GM21390 (cell line): Measurements from ENCODE around the gene NAA20.
"Not testable (repeated sequence)": the region's sequence is repeated elsewhere in the genome, so short reads cannot be mapped to it uniquely, and the experiment has no call there.

Experiments used
- ATAC-seq: cut with Tn5 transposase; IDR thresholded peaks from one replicate; pipeline ENCODE4 v1.9.1; 2021; ENCODE audit not compliant: unreplicated experiment

The NAA20 gene

DNA sequence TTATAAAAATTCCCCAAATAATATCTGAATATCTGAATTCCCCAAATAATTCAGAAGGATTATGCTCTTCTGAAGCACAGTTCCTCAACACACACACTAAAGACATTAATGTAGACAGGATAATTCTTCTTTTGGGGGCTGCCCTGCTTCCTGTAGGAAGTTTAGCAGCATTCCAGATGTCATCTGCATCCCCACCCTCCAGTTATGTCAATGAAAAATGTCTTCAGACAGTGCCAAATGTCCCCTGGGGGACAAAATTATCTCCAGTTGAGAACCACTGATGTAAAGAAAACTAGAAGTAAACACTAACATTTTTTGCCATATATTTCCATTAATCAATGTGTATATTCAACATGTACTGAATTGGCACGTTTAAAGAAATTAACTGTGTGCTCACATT is 25.9 kb upstream of the NAA20 start:
- no peak for ATAC-seq

- no peak for ATAC-seq
Observed at GRCh38 chr20:19991854-19992253, 25.3 kb upstream of the NAA20 start.

DNA sequence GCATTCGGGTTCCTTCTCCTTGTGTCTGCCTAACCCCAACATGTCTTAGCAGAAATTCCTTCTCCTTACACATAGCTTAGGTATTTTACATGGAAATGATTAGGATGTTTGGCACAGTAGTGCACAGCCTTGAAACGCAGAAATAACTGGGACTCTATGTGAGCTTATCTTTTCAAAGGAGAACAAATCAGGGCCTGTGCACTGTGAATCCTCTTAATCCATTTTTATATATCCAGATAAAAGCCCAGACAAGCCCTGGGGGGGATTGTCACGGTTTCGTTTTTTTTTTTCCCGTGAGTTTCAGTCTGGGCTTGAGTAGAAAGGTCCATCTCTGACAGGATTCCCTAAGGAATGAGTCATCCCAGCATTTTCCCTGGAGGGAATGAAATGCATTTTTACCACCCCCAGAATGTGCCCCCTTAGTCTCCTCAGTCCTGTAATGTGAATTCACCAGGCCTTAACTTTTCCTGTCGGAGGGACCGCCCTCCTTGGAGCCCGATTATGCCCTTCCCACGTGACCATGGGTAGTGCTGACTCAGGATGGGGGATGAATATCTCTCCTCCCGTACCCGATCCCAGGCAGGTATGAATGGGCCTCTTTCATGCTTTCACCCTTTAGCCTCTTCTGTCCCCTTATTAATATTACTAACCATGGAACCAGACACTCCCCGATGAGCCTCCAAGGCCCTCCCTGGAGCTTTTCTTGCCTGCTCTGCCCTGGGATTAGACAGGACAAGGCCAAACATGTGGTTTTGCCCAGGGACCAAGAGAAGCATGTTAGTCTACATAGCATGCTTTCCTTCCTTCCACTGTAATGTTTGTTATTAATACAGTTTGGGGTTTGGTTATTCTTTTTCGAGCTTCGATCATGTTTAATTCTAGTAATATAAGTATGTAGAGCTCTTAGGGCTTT is 23.9 kb upstream of the NAA20 start:
- no peak for ATAC-seq

DNA sequence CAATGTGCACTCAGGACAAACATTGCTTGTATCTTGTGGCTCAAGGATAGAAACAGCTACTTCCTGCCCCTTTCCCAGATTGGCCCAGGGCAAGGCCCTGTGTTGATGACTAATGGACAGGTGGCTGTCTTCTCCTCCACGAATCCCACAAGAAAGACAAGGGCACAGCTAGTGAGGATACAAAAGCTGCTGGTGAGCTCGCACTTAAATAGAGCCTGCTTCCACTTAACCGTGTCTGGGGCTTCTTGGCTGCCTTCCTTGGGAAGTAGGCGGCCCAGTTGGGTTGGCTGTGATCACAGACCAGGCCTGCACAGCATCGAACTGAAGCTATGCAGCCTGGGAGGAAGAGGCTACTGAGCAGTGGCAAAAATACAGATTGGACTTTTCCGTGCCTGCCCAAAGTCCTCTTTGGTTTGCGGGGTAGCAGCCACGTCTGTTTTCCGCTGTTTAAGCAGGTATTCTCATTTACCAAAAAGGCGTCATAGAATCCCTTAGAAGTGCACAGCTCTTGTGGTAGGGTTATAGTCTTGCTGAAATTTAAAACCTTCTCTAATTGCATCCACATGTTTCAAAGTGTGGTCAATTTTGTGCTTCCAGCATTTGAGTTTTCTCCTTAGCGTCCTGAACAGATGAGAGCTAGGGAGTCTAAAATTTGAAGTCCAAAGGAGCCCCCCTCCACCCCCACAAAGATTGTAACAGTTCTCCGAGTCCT is 23.0 kb upstream of the NAA20 start:
- ATAC-seq: no peak

DNA sequence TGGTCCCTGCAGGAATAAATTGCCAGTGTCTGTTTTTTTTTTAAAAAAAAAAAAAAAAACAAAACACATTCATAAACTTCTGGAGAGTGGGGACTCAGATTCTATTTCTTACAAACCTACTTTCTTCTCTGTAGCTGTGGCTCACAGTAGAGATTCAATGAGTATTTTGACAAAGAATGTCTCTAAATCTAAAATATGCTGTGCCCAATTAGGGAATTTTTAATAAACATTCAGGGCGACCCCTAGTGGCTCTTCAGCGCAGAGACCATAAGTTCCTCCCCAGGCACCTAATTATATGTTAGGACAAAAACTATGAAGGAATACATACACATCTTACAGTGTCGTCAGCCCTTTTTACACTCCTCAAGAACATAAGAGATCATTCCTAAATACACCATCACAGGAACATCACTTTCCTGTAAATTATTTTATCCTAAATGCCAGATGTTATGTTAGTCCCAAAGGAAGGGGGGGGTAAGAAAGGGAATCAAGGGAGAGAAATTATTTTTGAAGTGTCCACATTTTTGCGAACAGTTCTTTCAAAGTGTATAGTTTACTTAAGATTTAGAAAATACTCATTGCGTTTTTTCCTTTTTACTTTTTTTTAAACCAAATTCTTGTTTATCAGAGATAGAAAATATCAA is 21.8 kb upstream of the NAA20 start:
- no peak for ATAC-seq

DNA sequence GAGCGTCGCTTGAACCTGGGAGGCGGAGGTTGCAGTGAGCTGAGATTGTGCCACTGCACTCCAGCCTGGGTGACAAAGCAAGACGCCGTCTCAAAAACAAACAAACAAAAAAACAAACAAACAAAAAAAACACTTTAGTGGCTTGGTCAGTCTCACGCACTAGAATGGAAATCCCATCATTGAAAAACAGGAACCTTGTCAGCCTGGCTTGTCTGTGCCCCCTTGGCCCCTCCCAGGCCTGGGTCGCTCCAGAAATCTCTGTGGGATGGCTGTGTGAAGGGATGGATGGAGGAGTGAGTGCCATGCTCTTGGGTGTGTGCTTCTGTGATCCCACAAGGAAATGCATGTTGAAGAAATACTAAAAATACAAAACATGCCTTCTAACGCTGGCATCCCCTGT is 20.9 kb upstream of the NAA20 start:
- ATAC-seq: no peak

DNA sequence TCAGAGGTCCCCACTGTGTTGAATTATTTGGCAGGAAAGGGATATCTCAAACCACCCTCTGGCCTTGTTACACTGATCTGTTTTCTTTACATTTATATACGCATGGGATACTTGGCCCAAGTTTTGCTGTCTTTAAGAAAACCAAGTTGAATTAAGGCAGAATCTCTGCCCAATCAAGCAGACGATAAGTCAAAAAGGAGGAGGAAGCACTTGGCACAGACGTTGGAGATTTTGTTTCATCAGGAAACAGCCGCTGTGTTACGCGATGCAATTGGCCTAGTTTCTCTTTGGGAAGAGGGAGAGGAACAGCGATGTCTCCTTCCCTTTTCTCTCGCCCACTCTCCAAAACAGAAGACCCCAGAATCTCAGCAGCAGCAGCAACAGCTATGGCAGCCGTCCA is 20.2 kb upstream of the NAA20 start:
- ATAC-seq: no peak

GRCh38 chr20:19998990-19999705 is 18.0 kb upstream of the NAA20 start:
- no peak for ATAC-seq

- ATAC-seq: no peak
Observed at GRCh38 chr20:20000211-20000968, 16.8 kb upstream of the NAA20 start.

GRCh38 chr20:20002101-20002998 is 14.8 kb upstream of the NAA20 start:
- ATAC-seq: no peak

DNA sequence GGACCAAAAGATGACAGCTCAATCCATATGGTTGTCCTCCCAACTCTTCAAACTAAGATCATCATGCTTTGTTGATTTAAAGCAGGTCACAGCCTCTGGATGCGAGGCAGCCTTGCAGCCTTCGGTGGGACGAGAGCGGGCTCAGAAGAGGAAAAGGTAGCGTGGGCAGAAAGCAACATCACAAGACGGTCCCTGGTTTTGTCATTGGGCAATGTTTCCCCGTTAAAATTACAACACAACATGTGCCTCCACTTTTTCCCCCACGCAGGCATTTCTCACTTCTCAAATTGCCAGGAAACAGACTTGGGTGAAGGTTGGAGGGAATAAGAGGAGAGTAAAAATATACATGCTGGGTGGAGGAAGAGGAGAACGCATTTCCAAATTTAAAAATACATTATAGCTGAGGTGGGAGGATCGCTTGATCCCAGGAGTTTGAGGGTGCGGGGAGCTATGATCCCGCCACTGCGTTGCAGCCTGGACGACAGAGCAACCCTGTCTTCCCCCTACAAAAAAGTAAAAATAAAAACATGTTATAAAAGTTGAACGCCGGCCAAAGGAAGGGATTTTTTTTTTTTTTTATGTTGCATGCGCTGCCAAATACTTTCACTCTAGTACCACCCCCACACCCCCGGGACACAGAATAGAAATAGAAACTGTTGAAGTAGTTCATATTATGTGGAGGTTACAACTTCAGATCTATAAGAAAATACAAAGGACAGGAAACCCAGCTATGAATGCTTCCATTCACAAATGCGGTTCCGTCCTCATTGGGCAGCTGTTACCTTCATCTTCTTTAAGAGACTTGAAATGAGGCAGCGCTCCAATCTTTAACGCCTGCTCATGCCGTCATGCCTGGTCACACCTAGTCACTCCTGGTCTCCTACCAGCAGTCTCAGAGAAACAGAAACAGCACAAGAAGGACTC is 13.9 kb upstream of the NAA20 start:
- no peak for ATAC-seq

GRCh38 chr20:20003955-20004322 is 13.2 kb upstream of the NAA20 start:
- not testable (repeated sequence) for ATAC-seq

DNA sequence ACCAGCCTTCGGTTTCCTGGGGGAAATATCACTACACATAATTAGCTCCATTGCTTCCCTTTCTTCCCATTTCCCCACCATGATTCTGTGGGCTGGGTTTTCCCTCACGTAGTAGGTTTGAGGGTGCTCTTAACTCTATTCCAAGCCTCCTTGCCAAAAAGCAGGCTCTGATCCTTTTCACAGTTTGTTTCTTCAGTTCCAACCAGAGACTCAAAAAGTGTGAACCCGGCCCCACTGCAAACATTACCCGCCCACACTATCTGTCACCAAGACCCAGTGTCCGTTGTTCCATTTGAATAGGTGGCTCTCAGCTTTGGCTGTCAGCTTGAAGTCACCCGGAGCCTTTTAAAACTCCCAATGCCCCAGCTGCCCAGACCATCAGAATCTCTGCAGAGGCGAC is 11.8 kb upstream of the NAA20 start:
- ATAC-seq: no peak

GRCh38 chr20:20009784-20010253 is 7.3 kb upstream of the NAA20 start:
- ATAC-seq: no peak

DNA sequence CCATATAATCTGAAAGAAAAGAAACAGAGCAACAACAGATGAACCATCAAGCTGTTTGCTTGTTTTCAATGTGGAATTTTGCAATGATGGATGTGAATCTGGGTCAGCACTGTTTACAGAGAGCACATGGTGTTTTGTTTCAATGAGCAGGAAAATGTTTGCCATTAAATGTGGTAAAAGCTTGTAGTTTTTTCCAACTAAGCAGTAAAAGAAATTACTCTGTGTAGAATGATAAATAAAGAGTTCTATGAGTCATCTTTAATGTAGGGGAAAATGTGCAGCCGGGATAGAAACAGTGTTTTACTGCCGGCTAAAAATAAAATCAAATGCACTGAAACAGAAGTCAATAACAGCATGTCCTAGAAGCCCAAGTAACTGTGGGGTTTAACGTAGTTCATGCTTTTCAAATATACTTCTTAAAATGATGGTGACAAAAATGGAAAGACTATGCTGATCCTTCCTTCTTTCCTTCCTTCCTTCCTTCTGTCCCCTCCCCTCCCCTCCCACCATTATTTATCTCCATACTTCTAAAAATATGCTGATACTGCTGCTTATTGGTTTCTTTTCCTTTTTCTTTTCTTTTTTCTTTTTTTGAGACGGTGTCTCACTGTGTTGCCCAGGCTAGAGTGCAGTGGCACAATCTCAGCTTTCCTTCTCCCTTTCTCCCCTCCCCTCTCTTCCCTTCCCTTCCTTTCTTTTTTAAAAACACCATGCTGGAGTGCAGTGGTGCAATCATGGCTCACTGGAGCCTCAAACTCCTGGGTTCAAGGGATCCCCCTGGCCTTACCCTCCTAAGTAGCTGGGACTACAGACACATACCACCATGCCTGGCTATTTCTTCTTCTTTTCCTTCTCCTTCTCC is 6.3 kb upstream of the NAA20 start:
- ATAC-seq: no peak

DNA sequence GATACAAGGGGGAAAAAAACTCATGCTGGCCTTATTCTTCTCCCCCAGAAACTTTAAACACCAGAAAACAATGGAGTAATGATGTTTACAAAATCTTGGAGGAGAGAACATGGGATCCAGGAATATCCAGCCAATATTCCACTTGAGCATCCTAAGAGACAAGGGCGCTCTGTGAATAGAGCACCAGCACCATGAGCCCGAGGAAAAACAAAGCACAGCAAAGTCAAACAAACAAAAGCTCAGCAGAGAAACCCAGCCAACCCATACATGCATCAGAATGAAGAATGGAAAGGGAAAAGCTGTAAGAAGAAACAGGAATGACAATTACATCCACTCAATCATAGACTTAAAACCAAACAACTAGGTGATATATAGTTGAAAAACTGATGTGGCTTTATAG is 4.6 kb upstream of the NAA20 start:
- ATAC-seq: no peak

GRCh38 chr20:20014659-20015058 is 2.5 kb upstream of the NAA20 start:
- no peak for ATAC-seq

- ATAC-seq: peak; percentile 3
Observed at GRCh38 chr20:20017844-20018185, 653 bp downstream of the NAA20 start.
